ENCODE results near the gene LTB. TPM values are rescaled to one million over a fixed set of nuclear protein-coding genes. Genes with fewer than 3 reads are reported as not detected.
"Not testable (repeated sequence)": the region's sequence is repeated elsewhere in the genome, so short reads cannot be mapped to it uniquely, and the experiment has no call there.

The LTB gene
- total RNA-seq, 2 donors from 2014 or later, result 3.4 to 5.7 TPM

DNA sequence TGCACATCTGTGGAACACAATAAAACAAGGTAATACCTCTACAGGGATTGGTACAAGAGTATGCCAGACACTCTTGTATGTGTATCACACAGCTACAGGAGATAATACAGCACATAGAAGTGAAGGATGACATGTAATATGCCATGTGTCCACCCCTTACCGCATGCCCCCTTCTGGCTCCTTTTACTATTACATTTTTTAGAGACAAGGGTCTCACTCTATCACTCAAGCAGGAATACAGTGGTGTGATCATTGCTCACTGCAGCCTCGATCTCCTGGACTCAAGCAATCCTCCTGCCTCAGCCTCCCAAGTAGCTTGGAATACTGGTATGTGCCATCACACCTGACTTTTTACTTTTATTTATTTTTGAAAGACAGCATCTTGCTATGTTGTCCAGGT lies 14.8 kb upstream of the LTB start:
- DNase-seq, result no peak
- Histone ChIP-seq H3K27me3 (no peaks in the 10 kb centered on the region), H3K4me1 (no peaks in the 10 kb centered on the region), H3K4me3 (no peak overlapping the region), H3K9ac (ENCODE audit: low read depth in 2 of 2, low read length in 2 of 2) (no peak overlapping the region), H3K27ac (no peak overlapping the region), H3K36me3 (no peaks in the 10 kb centered on the region), H3K9me3 (no peaks in the 10 kb centered on the region)
- TF ChIP-seq, protein P1, sequence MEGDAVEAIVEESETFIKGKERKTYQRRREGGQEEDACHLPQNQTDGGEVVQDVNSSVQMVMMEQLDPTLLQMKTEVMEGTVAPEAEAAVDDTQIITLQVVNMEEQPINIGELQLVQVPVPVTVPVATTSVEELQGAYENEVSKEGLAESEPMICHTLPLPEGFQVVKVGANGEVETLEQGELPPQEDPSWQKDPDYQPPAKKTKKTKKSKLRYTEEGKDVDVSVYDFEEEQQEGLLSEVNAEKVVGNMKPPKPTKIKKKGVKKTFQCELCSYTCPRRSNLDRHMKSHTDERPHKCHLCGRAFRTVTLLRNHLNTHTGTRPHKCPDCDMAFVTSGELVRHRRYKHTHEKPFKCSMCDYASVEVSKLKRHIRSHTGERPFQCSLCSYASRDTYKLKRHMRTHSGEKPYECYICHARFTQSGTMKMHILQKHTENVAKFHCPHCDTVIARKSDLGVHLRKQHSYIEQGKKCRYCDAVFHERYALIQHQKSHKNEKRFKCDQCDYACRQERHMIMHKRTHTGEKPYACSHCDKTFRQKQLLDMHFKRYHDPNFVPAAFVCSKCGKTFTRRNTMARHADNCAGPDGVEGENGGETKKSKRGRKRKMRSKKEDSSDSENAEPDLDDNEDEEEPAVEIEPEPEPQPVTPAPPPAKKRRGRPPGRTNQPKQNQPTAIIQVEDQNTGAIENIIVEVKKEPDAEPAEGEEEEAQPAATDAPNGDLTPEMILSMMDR (IDR thresholded peaks at IDR 0.05), result no peak
- intact Hi-C loops (cut with DNase I), result no loop called here

DNA sequence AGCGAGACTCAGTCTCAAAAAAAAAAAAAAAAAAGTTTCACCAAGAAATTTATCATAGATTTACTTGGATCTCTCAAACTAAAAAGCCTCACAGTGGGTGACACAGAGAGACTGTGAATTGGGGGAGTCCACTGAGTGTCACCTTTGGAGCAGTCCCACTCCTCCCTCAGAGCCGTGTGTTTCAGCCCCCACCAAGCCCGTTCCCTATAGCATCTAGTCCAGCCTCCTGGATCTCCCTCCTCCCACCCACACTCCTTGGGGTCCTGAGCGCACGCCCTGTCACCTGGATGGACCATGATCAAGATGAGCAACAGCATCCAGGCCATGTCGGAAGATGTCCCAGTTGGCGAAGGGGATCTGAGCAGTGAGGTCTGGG lies 10.2 kb upstream of the LTB start:
- no peak overlapping the region for H3K27ac ChIP-seq
- no peaks in the 10 kb centered on the region for H3K9me3 ChIP-seq
- TF ChIP-seq, protein P1 (IDR thresholded peaks at IDR 0.05), result no peak

DNA sequence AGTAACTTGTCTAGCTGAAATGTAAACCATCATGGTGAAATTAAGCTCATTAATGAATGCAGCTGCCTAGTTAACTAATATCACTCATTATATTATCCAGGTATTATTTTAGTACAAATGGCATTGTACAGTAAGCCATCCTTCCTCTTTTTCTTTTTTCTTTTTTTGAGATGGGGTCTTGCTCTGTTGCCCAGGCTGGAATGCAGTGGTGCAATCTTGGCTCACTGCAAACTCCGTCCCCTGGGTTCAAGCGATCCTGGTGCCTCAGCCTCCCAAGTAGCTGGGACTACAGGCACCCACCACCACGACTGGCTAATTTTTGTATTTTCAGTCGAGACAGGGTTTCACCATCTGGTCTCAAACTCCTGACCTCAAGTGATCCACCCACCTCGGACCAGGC lies 8.5 kb upstream of the LTB start:
- H3K4me1 ChIP-seq; H3K27ac ChIP-seq; H3K4me3 ChIP-seq; H3K9ac ChIP-seq (ENCODE audit: low read depth in 2 of 2, low read length in 2 of 2); DNase-seq; H3K36me3 ChIP-seq; H3K27me3 ChIP-seq; intact Hi-C loops (cut with DNase I); H3K9me3 ChIP-seq: not testable (repeated sequence)

More for the DNA sequence above, 10.2 kb upstream of the LTB start:
- Histone ChIP-seq H3K4me3 (no peak overlapping the region), H3K36me3 (no peaks in the 10 kb centered on the region), H3K4me1 (no peaks in the 10 kb centered on the region), H3K27me3 (no peaks in the 10 kb centered on the region), H3K9ac (ENCODE audit: low read depth in 2 of 2, low read length in 2 of 2) (no peak overlapping the region)
- intact Hi-C loops (cut with DNase I), result no loop called here
- DNase-seq, result no peak

DNA sequence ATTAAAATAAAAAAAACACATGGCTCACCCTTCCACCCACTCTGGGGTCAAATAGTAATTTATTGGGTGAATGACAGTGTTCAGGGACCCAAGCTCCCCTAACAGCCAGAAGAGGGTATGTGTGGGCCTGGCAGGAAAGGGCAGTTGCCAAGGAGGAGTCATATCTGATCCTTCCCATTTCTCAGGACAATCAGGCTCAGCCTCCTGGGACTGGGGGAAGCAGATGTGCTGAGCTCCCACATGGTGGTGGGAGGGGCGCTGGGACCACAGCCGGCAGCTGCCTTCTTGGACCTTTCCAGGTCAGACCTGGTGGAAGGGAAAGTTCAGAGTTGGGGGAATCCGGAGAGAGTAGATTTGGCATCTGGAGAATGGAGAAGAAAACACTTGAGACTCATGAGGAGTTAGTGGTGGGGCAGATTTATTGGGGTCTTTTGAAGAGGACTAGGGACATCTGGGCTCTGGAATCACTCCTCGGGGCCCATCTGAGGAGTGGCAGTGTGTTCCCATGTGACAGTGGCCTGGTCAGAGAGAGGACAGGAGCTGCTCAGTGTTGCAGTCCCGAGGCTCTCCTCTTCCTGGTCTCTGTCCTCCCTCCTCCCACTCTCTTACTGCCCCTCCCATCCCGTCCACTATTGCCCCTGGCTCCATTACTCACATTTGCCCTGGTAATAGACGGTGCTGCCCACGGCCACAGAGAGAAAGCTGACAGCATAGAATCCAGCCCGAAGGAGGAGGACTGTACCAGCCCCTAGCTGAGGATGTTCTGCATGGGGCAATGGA lies 6.8 kb upstream of the LTB start:
- Histone ChIP-seq H3K9me3 (no peaks in the 10 kb centered on the region), H3K4me1 (no peaks in the 10 kb centered on the region), H3K27ac (no peak overlapping the region), H3K4me3 (no peak overlapping the region), H3K9ac (ENCODE audit: low read depth in 2 of 2, low read length in 2 of 2) (no peak overlapping the region), H3K27me3 (no peaks in the 10 kb centered on the region), H3K36me3 (no peaks in the 10 kb centered on the region)
- no peak for DNase-seq
- TF ChIP-seq, protein P1 (IDR thresholded peaks at IDR 0.05), result no peak
- intact Hi-C loops (cut with DNase I), result no loop called here

DNA sequence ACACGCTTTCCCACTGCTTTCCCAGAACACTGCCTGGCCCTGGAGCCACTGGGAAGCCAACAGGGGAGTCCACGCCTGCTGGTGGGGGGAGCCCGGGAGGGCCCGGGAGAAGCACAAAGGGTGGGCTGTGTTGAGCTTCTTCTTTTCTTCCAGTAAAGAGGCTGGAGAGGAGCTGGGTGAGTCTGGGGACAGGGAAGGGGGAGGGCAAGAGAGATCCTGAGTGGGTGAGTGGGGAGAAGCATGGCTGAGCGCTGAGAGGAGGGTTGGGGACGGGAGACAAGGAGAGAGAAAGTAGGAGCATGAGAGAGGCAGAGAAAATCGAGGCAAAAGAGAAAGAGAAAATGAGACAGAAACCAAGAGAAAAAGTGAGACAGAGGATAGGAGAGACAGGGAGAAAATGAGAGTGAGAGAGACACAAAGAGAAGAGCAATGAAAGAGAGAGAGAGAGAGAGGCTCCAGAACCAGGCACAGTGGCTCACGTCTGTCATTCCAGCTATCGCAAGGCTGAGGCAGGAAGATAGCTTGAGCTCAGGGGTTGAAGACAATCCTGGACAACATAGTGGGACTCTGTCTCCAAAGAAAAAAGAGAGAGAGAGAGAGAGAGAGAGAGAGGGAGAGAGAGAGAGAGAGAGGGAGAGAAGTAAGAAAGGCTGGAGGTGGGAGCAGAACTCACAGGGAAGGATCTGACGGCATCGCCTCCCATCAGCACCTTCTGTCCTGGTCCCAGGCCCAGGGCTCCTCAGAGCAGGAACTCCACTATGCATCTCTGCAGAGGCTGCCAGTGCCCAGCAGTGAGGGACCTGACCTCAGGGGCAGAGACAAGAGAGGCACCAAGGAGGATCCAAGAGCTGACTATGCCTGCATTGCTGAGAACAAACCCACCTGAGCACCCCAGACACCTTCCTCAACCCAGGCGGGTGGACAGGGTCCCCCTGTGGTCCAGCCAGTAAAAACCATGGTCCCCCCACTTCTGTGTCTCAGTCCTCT lies 5.9 kb upstream of the LTB start:
- no peaks in the 10 kb centered on the region for H3K27me3 ChIP-seq
- peak overlapping the region; percentile 5 for H3K4me3 ChIP-seq
- no peak overlapping the region for H3K27ac ChIP-seq
- TF ChIP-seq, protein P1 (IDR thresholded peaks at IDR 0.05), result no peak
- peak overlapping the region; percentile 24 to 38 for H3K9ac ChIP-seq (ENCODE audit: low read depth in 2 of 2, low read length in 2 of 2)
- H3K36me3 ChIP-seq, result no peaks in the 10 kb centered on the region
- DNase-seq, result no peak
- H3K4me1 ChIP-seq, result no peaks in the 10 kb centered on the region
- no peaks in the 10 kb centered on the region for H3K9me3 ChIP-seq
- intact Hi-C loops (cut with DNase I), result no loop called here
